ENCODE measurements around the gene TTBK1. TPM values are rescaled to one million over a fixed set of nuclear protein-coding genes. Genes with fewer than 3 reads are reported as not detected.

The TTBK1 gene
- total RNA-seq, 1 experiment from 2014 or later, result 0.68 TPM

GRCh38 chr6:43228951-43229802 is 14.1 kb upstream of the TTBK1 start, which contains the start of gene DNPH1 (continued):
- TF ChIP-seq NFYB (CRISPR knock-in tag; conservative IDR thresholded peaks at IDR 0.05; ENCODE audit: low read depth) (0 out of 2 replicates have a peak, but pooled peaks have one; percentile 19), ZNF396 (CRISPR knock-in tag; IDR thresholded peaks at IDR 0.05; ENCODE audit: borderline replicate concordance) (no peak), NFE2L1 (CRISPR knock-in tag; IDR thresholded peaks at IDR 0.05) (peak; percentile 87), MAX (CRISPR knock-in tag; IDR thresholded peaks at IDR 0.05) (peak; percentile 95), HMGXB4 (CRISPR knock-in tag; IDR thresholded peaks at IDR 0.05) (peak; percentile 98), PRDM15 (CRISPR knock-in tag; IDR thresholded peaks at IDR 0.05) (peak; percentile 77; the same call in 1 of the 2 replicates), EMX1 (CRISPR knock-in tag; IDR thresholded peaks at IDR 0.05) (0 out of 2 replicates have a peak, but pooled peaks have one; percentile 48), ERG (CRISPR knock-in tag; IDR thresholded peaks at IDR 0.05) (no peak), SMAD3 (CRISPR knock-in tag; IDR thresholded peaks at IDR 0.05; ENCODE audit: borderline replicate concordance) (no peak; the same call in 1 of the 2 replicates), ZBTB43 (CRISPR knock-in tag; IDR thresholded peaks at IDR 0.05) (0 out of 2 replicates have a peak, but pooled peaks have one; percentile 63), TEAD1 (CRISPR knock-in tag; IDR thresholded peaks at IDR 0.05) (peak; percentile 93), CBFB (CRISPR knock-in tag; IDR thresholded peaks at IDR 0.05; ENCODE audit: low read depth) (peak; percentile 81; the same call in 1 of the 2 replicates), RELA (CRISPR knock-in tag; IDR thresholded peaks at IDR 0.05; ENCODE audit: borderline replicate concordance) (peak; percentile 85; the same call in 1 of the 2 replicates), ARID4B (CRISPR knock-in tag; IDR thresholded peaks at IDR 0.05; ENCODE audit: borderline replicate concordance) (peak; percentile 75), MLX (CRISPR knock-in tag; IDR thresholded peaks at IDR 0.05) (peak; percentile 49; the same call in 1 of the 2 replicates), JUN (CRISPR knock-in tag; IDR thresholded peaks at IDR 0.05) (peak; percentile 52; the same call in 1 of the 2 replicates), E2F5 (CRISPR knock-in tag; IDR thresholded peaks at IDR 0.05) (peak; percentile 82; the same call in 1 of the 2 replicates), ZNF263 (CRISPR knock-in tag; IDR thresholded peaks at IDR 0.05; ENCODE audit: low read depth) (peak; percentile 86), KAT7 (CRISPR knock-in tag; IDR thresholded peaks at IDR 0.05; ENCODE audit: borderline replicate concordance) (peak; percentile 95), E2F4 (CRISPR knock-in tag; IDR thresholded peaks at IDR 0.05; ENCODE audit: borderline replicate concordance, low read depth) (0 out of 2 replicates have a peak, but pooled peaks have one; percentile 29)

All from WTC11 (cell line).